HEK293T (cell line): ENCODE results near the gene NIBAN1.

ENCODE experiments used
- ARNT ChIP-seq: fragments of 450-650 bp; IDR thresholded peaks from 2 replicates; pipeline ENCODE4 v1.6.1; 2017; ENCODE audit warnings: mild to moderate bottlenecking
- FOXA1 ChIP-seq: fragments of 450-650 bp; IDR thresholded peaks from 2 replicates; pipeline ENCODE4 v1.6.1; 2016; ENCODE audit warnings: mild to moderate bottlenecking
- FOXK2 ChIP-seq: fragments of 450-650 bp; IDR thresholded peaks from 2 replicates; pipeline ENCODE4 v1.6.1; 2016; ENCODE audit warnings: mild to moderate bottlenecking
- FOXM1 ChIP-seq: fragments of 450-650 bp; IDR thresholded peaks from 2 replicates; pipeline ENCODE4 v1.6.1; 2017; ENCODE audit warnings: mild to moderate bottlenecking, borderline replicate concordance

DNA sequence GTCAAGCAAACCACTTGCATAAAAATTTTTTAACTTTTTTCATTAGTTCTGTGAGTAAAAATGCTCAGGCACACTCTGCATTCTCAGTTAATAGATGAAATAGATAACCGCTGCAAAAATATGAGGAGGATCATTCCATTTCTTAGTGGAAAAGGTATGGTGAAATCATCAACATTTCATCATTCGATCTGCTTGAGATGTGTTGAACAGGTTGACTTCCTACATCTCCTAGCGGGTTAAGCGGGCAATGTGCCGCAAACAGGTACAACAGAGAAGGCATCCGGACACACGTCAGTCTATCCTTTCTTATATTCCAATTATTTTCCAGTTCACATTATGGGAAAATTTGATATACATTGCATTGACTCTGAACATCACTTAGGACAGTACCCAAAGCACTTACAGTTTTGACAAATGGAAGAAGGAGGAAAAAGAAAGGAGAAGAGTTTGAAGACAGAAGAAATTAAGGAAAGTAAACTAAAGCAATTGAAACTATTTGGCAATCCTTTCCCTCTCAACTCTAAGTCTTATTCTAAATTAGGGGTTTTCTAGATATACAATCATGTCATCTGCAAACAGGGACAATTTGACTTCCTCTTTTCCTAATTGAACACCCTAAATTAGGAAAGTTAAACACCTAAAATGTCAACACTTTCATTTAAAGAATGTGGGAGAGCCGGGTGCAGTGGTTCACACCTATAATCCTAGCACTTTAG is 33.5 kb downstream of the NIBAN1 start:
- no peak for TF ChIP-seq FOXM1
- TF ChIP-seq FOXK2: no peak
- TF ChIP-seq ARNT: no peak
- TF ChIP-seq FOXA1: no peak
